HG03565 (cell line): ENCODE results near the gene KCTD16.

Experiments used
- ATAC-seq: cut with Tn5 transposase; IDR thresholded peaks from one replicate; pipeline ENCODE4 v1.9.1; 2021; ENCODE audit warnings: mild to moderate bottlenecking, moderate library complexity; ENCODE audit not compliant: unreplicated experiment

KCTD16 gene

DNA sequence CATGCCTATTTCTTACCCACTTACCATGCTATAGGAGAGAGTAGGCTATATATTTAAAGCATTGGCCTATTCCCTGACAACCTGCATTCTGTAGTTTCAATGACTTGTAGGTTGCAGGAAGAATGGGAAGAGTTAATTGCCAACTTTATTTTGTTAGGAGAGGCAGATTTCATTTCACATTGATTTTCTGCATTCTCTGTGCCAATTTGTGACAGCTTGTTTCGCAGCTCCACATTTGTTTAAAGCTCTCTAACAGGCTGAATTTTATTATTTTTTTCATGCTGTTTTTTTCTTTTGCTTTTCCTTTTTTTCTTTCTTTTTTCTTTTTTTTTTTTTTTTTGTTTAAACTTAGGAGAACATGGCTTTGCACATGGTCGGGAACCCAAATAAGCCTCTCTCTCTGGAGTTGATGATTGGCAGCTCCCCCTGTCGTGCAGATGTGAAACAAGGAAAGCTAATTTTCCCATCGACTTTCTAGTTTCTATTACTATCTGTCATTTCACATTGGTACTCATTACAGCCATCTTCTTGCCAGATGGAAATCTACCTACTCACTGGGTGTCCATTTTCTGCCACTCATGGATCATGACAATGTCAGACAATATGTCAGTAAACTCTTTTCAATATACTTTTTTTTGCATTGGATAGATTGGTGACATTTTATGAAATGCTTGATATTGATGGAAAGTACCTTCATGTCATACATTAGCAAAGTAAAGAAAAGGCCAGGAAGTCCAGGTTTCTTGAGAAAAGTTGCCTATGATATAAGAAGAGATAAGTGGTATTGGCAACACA is 223.2 kb downstream of the KCTD16 start:
- no peak for ATAC-seq

DNA sequence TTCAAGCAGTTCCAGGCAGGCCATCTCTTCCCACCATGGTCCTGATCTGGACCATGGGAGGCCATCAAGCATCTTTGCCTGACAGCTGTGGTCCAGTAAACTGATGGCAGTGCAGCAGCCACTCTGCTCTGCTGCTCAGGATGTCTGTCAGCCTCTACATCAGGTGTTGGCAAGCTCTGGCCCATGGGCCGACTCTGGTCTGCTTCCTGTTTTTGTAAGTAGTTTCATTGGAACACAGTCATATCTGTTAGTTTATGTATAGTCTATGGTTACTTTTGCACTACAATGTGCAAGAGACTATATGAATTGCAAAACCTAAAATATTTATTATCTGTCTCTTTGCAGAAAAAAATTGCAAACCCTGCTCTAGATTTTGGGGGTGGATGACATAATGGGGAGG is 225.0 kb downstream of the KCTD16 start:
- peak; percentile 87 for ATAC-seq

DNA sequence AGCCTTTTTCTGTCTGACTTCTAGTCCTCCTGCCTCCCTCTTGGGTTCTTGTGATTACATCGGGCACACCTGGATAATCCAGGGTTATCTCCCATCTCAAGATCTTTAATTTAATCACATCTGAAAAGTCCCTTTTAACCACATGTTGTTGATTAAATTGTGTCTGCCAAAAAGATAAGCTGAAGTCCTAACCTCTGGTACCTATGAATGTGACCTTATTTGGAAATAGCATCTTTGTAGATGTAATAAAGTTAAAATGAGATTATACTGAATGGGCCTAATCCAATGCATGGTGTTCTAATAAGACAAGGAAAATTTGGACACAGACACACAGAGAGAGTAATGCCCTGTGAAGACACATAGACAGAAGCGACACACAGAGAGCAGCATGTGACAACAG is 232.4 kb downstream of the KCTD16 start:
- ATAC-seq: no peak

DNA sequence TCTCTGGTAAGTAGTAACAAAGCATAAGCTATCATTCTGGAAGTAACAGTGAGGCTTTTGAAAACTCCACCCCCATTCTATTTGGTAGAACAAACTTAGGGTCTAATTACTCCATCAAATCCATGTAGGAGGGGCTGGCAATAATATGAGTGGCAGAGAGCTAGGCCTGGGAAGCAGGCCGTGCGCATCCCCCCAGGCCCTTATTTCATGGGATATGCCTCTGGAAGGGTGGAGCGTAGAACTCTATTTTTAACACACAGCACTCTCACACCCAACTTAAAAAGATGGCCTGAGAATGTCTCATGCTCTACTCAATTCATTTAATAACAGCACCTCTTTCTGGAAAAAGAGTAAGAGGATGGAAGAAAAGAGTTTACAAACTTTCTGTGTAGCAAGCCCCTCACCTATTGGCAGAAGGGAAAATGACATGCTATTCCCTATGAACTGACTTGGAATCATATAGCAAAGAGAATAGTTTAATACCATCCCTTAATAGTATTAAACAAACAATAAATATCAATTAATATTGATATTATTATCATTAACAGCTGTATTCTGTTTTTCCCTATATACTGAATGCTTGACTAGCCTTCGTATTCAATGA is 233.2 kb downstream of the KCTD16 start:
- ATAC-seq: no peak

DNA sequence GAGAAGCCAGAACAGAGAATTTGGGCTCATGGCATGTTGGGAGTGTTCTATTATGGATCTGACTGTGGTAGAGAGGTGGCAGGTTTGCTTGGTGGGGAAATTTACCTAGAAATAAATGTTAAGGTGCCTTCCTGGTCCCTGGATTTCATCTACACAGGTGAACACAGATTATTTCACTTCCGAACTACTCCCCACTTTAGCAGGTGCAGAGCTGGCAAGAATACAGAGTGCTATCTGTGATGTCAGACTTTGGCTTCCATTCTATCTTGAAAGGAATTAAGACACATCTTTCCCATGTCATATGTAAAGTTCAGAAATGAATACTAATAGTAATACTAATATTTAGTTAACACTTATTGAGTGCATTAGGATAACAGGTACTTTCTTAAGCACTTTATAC is 234.0 kb downstream of the KCTD16 start:
- ATAC-seq: no peak

DNA sequence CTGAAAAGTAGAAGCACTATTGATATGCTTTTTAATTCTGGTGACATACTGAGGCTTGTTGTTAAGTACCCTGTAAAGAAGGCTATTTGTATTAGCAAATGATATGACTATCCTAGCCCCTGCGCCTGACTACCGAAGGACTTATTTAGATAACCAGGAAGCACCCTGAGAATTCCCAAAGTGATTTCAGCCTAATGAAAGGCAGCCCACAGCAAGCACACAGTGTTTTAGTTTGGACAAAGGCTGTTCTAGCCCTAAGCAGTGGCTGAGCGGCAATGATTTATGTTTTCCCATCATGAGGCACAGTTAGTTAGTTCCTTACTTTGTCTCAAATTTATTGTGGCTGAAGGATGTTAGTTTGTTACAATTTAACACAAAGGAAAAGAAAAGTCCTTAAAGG is 235.3 kb downstream of the KCTD16 start:
- ATAC-seq: no peak

DNA sequence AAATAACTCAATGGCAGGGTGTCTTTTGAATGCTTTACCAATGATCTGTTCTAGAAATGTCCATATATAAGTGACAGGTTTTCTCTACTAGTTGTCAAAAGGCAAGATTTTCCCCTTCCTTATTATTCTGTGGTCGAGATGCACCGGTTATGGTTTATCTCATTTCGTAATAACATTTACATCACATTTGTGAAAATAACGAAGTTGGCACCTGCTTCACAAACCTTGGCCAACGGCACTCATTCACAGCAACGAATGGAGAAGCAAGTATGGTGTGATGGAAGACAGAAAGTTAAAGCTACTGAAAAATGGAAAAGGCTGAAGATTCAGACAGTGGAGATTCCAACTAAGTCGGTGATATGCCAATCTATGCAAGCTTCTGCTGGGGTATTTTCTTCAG is 235.8 kb downstream of the KCTD16 start:
- ATAC-seq: no peak

DNA sequence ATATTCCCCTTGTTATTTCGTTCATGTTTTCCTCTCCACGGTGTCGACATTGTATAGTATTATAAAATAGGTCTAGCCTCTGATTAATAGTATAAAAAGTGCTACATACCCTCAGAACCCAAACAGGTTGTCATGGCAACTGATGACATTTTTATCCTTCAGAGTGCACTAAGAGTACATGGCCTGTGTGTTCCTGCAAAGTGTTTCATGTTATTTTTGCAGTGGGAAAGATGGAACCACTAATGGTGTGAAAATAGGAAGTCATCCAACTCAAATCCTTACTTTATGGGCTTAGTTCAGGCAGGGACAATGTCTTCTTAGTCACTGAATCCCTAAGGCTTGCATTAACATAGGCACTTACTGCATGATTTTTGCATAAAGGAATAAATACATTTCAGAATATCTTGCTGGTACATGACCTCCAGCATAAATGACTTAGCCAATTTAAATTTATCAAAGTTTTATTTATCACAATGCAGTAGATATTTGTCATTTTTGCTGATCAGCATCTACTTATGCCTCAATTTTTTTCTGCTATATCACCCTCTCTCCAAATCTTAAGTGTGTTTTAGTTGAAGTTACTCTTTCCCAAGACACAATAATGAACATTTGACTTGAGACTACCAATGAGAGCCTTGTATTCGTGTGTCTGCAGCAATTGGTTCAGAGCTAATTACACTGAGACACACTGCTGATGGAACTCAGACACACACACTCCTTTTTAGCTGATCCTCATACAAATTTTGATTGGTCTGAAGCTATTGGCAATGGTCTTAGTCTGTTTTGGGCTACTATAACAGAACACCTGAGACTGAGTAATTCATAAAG is 243.7 kb downstream of the KCTD16 start:
- ATAC-seq: no peak

DNA sequence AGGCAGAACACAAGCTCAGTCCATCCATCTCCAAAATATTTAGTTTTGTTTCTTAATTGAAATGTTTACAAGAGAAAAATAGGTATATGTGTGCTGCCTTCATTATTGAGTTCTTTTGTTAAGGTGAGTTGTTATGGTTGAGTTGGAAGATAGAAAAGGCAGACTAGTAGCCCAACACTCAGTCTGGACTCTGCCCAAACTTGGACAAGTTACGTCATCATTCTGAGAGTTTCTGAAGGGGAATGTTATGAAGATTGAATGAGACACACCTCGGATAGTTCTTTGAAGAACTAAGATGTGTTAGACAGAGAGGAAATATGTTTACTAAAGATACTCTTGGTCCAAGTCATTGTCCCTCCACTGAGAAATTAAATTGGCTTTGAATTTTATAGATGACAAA is 245.5 kb downstream of the KCTD16 start:
- no peak for ATAC-seq

DNA sequence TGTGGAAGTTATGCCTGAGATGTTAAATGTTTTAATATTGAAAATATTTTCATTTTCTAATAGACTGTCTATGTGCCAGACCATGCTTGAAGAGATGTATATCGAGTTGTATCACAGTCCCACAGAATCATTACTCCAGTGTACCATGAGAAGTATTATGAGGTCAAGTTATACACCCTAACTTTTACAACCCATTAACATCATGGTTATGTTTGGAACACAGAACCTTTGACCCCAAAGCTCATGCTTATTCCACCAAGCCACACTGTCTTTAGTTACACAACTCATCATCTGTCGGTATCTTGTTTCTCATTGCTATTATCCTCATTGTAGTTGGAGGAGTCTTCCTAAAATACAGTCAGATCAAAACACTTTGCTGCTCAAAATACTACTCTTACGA is 248.0 kb downstream of the KCTD16 start:
- ATAC-seq: no peak

DNA sequence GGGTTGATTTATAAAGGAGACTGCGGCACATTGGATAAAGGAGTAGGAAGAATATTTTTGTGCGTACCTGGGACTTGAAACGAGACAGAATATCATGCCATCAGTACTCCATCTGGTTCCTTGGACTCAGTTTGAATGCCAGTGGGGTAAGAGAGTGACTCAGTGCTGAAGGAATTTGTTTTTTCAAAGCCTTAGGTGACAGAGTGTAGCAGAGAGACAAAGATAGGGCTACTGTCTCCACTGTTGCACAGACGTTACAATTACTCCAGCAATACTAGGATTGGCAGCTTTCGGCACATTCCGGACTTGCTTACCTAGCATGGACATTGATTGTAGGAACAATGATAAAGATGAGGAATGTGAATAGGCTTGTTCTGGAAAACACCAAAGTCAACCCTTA is 250.7 kb downstream of the KCTD16 start:
- ATAC-seq: no peak

DNA sequence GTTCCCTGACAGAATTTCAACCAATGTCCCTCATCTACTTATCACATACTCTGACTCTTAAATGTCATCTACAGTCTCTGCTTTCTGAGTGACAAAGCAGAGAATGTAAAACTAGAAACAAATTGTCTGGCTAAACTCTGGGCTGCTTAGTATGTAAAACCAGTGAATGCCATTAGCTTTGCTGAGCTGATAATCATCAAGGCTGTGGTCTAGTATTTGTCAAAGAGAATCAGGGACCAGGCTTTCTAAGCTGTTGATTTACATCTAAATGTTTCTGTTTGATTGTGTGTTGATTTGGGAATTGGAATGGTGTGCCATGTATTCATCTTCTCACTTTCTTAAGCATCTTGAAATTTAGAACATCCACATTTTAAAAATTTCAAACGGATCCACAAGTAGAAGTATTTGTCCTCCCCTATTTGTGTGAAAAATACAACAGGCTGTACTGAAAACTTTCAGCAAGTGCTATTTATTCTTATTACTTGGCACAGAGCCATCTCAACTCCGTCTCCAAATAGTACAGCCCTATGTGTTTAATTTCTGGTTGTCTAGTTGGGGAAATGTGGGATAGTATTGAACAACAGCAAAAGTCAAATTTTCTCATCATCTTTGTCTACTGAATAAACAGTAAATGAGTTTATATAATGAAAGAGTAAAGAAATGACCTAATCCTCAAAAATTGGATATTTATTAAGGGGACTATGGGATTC is 251.5 kb downstream of the KCTD16 start:
- ATAC-seq: no peak

DNA sequence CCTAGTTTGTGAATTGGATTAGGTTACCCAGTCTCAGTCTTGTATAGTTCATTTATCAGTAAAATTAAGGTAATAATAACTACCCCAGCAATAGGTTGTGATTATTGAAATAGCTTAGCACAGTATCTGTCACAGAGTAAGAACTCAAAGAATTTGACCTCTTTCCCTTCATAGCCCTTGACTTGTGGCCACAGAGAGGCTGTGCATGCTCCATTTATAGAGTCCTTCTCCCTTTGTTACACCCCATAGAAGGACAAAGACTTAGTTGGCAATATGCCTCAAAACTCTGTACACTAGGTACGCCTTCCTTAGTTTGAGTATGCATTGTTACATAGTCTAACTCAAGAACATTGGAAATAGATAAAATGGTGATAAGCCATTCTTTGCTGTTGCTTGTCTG is 257.2 kb downstream of the KCTD16 start:
- no peak for ATAC-seq

DNA sequence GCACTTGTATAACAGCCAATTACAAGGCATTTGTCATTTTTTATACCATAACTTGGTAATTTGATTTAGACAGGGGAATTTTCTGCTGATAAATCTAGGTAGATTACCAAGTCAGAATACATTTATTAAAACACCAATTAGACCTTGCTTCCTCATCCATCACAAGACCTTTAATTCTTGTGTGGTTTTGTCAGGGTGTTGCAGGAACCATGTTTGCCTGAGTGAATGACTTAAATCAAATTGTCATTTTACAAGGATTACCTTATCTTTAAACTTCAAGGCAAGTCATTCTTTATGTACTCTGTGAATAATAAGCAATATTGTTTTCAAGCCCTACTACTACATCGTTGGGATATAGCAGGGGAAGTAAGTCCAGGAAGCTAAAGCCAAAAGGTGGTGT is 257.7 kb downstream of the KCTD16 start:
- ATAC-seq: no peak

DNA sequence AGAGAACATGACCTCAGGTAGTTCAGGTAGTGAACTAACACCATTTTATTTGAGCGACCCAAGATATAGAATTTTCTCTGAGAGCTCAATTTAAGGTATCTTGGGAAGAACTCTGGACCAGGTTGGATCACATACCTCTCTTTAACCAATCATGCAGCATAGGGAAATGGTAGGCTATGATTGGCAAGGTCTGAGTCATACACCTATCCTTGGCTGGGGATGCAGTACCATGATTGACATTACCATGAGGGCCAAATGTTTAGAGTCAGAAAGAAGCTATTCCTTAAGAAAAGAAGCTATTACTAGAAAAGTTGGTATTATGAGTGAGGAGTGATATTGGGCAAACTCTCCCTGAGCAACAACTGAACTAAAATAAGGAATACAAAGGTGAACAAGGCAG is 258.7 kb downstream of the KCTD16 start:
- no peak for ATAC-seq

DNA sequence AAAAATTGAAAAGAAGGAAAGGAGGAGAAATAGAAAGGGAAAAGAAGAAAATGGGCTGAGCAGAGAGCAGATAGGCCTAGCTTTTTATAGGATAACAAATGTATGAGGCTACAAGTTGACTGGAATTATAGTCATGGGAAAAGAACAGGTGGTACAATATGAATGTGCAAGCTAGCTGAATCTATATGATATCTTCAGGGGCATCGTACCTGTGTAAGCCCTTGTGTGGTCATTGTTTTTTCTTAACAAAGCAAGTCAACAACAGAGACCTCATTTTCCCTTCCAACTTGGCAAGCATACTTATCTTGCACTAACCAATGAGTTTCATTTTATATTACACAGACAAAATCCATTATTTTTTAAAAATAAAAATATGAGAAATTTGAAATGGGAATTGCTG is 259.2 kb downstream of the KCTD16 start:
- no peak for ATAC-seq

DNA sequence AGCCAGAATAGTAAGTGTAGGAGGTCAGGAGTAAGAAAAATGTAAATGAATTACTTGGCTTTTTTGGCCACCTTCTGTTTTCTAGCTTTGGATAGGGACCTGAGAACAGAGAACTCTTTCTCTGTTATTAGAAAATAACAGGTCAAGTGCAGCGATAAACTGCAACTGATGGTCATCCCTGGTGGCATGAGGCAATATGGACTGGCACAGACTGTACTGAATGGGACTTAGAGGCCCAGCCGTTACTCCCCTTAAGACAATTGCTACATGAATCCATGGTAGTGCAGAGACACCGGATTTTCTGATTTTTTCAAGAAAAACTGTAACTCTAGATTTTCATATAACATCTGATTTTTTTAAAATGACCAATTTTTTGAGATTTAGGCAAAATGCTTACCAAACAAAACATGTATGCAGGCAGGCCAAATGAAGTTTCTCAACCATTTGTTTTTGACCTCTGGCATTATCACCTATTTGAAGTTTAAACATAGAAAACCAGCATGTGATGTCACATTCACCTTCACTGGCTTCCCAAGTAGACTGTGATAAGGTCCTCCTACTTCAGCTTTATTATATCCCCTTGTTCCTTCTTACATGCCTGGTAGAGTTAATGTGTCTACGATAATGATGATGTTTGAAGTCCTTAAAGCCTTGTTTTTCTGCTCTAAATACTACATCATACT is 262.6 kb downstream of the KCTD16 start:
- ATAC-seq: no peak

DNA sequence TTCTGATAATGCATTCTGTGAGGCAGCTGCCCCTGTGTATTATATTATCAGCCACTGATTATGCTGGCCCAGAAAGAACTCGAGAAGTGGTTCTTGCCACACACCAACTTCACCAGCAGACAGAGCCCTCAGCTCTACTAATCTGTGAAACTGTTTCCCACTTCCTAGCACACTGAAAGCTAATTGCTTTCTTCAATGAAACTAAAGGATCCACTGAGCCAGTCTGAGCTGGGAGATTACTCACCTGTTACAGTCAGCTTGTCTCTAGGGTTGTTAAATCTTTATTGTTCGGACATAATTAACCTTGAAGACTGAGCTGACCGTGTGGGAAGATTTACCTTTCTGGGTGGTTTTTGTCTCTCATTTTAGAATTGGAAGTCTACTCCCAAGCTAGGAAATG is 263.2 kb downstream of the KCTD16 start:
- no peak for ATAC-seq

DNA sequence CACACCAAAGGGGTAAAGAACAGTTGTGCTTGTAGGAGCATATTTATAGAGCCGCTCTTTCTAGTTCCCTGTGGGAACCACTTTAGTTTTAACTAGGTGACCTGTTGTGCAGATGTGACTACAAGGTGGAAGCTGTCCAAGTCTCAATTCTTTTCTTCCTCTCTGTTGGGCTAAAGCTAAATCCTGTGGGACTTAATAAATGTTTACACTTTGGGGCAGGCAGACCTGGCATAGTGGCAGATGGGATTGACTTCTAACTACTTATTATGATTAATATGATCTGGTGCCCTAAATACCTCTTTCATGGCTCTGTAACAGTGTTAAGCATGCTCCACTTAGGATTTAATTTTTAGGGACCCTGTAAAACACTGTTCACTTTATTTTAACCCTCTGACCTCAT is 265.3 kb downstream of the KCTD16 start:
- no peak for ATAC-seq

DNA sequence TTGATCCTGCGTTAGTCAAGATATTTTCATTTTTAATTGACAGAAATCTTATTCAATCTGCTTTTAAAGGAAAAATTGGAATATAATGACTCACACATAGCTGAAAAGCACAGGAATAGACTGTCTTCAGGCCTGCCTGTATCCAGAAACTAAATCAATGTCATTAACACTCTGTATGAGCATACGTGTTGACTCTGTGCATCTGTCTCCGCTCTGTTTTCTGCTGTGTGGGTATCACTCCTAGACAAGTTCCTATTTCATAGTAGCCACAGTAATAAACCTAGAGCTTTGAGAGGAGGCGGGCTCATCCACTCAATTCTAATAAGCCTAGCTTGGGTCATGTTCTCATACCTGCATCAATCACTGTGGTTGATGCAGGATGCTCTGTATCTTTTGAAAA is 267.6 kb downstream of the KCTD16 start:
- ATAC-seq: no peak

DNA sequence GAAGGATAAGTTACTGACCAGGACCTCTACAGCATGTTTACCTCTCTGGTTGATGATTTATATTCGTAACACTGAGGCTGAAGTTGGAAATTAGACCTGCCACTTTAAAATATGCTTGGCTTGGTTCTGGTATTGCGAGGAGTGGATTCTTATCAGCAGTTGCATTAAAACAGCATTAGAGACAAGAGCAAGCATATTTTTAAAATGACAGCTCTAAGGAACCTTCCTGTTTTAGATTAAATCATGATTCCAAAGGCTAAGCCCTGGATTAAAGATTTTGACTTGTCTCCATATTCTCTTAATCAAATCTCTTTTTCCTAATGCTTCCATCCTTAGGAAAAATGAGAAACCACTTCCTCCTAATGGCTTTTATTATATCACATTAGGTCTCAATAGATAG is 277.8 kb downstream of the KCTD16 start:
- no peak for ATAC-seq
